Measurements from ENCODE around the gene RNF169. TPM values are rescaled to one million over a fixed set of nuclear protein-coding genes. Genes with fewer than 3 reads are reported as not detected.

Gene RNF169, protein sequence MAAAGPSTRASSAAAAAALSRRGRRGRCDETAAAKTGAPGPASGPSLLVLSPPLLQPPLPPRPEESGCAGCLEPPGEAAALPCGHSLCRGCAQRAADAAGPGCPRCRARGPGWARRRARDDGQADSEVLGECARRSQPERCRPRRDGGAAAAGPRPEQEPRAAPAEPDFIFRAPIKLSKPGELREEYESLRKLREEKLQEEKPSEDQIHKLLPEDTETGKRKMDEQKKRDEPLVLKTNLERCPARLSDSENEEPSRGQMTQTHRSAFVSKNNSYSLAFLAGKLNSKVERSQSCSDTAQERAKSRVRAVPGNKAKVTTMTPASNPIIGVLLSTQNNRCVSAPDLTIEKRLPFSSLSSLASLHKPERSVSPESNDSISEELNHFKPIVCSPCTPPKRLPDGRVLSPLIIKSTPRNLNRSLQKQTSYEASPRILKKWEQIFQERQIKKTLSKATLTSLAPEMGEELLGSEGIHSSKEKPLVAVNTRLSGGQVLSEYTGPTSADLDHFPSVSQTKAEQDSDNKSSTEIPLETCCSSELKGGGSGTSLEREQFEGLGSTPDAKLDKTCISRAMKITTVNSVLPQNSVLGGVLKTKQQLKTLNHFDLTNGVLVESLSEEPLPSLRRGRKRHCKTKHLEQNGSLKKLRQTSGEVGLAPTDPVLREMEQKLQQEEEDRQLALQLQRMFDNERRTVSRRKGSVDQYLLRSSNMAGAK
- polyA plus RNA-seq (2011; rRNA removed): 4.5 and 7.9 TPM in 2 replicates
- polyA minus RNA-seq (2011; rRNA and poly(A)+ RNA removed): 16.8 and 18.3 TPM in 2 replicates

DNA sequence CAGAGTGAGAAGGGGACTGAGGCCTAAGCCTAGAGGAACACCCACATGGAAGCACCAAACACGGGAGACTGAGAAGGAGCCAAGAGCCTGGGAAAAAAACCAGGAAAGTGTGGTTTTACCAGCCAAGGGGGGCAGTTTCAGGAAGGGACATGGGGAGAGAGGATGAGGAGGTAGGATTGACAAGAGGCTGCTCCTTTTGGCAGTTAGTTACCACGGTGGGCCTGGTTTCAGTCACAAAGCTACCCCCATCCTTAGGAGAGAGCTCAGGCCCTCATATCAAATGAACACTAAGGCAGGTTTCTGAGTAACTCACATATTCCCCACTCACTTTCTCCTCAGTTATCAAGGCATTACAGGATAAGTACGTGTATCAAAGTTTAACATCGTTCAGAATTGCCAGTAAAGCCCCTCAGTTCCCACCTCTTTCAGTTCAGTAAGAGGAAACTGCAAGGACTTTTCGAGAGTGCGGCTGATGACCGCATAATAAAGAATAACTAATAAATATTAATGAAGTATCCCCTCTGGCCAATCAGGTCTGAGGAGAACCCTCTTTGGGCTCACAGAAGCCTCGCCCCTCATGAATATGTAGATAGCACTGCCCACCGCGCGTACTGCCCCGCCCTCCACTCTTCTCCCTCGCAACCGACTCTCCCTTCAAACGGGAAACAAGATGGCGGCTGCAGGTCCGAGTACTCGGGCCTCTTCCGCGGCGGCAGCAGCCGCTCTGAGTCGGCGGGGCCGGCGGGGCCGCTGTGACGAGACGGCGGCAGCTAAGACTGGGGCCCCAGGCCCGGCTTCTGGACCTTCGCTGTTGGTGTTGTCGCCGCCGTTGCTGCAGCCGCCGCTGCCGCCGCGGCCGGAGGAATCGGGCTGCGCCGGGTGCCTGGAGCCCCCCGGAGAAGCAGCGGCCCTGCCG, at the start of gene RNF169:
RNF169 (plus strand) TSS at position 639 of the 916 bp plus-strand sequence; CDS start at position 671, 32 bp downstream.
- CTCF ChIA-PET: interaction anchor here (0.6 to 3.2 kb wide), 6 partner anchors 9 to 584 kb away, joined by 3 to 26 read pairs (median 4); no protein-coding TSS in a partner anchor
- Histone ChIP-seq H3K36me3 (ENCODE audit: control insufficient read depth, insufficient read depth, low read length) (no peaks in the 10 kb centered on the region), H3K4me3 (ENCODE audit: low read depth, low read length) (peak within 1 kb of the TSS; percentile 51), H3K27me3 (ENCODE audit: control insufficient read depth, insufficient read depth, low read length) (no peaks in the 10 kb centered on the region)
- peak; percentile 85 for DNase-seq (ENCODE audit: low read depth)
- POLR2A ChIA-PET: interaction anchor here (0.6 kb wide), 3 partner anchors 7 to 112 kb away, joined by 5 to 14 read pairs (median 8); no protein-coding TSS in a partner anchor
- TF ChIP-seq, protein P1, sequence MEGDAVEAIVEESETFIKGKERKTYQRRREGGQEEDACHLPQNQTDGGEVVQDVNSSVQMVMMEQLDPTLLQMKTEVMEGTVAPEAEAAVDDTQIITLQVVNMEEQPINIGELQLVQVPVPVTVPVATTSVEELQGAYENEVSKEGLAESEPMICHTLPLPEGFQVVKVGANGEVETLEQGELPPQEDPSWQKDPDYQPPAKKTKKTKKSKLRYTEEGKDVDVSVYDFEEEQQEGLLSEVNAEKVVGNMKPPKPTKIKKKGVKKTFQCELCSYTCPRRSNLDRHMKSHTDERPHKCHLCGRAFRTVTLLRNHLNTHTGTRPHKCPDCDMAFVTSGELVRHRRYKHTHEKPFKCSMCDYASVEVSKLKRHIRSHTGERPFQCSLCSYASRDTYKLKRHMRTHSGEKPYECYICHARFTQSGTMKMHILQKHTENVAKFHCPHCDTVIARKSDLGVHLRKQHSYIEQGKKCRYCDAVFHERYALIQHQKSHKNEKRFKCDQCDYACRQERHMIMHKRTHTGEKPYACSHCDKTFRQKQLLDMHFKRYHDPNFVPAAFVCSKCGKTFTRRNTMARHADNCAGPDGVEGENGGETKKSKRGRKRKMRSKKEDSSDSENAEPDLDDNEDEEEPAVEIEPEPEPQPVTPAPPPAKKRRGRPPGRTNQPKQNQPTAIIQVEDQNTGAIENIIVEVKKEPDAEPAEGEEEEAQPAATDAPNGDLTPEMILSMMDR (IDR thresholded peaks at IDR 0.05; ENCODE audit: insufficient read depth, low read depth, low read length): no peak

DNA sequence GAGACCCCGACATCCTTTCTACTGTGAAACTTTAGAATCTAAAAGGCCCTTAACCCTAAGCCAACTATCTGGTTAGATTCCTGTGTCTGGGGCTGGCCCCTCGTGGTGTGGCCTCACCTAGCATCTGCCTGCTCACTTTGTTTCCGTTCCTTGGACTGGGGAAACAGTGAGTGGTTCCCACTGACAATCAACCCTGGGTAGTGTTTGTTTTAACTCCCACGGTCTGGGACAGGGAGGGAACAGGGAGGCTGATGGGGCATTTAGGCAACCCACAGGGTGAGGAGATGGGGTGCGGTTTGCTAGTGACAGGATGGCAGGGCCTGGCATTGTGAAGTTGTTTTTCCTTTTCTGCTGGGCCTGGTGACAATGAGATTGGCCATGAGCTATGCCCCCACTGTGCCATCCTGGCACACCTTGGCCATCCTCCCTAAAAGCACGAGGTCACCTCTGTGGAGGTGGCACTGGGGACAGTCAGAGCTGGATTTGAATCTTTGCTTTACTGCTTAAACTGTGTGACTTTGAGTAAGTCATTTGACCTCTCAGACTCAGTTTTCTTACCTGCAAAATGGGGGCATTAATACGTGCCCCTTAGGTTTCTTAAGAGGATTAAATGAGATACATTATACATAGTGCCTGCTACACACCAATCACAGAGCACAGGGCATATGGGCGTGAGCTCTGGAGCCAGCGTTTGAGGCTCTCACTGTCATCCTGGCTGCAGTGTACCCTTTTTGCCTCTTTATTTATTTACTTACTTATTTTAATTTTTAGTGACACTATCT, 48.8 kb upstream of the RNF169 start:
- CTCF ChIA-PET: interaction anchor here (1.3 to 5.9 kb wide), 8 partner anchors 9 to 65 kb away, joined by 3 to 76 read pairs (median 6); no protein-coding TSS in a partner anchor
- Histone ChIP-seq H3K27me3 (ENCODE audit: control insufficient read depth, insufficient read depth, low read length) (no peaks in the 10 kb centered on the region), H3K36me3 (ENCODE audit: control insufficient read depth, insufficient read depth, low read length) (no peaks in the 10 kb centered on the region), H3K4me3 (ENCODE audit: low read depth, low read length) (no peak overlapping the region)
- POLR2A ChIA-PET: no interaction called here
- DNase-seq (ENCODE audit: low read depth): no peak
- TF ChIP-seq, protein P1 (IDR thresholded peaks at IDR 0.05; ENCODE audit: insufficient read depth, low read depth, low read length): no peak

DNA sequence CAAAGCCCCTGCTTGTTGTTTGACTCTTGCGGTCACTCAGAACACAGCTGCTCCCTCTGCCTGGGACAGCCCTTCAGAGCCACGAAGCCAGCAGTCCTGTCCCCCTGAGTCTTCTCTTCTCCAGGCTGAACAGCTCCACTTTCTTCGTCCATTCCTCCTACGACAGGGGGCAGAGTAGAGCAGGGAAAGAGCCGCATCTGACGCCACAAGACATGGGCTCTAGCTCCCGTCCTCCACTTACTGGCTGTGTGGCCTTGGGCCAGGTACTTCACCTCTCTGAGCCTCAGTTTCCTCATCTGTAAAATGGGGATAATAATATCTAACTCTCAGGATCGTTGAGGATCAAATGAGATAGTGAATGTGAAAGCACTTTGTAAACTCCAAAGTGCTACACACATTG, 47.3 kb upstream of the RNF169 start:
- ChIA-PET CTCF (interaction anchor here (0.7 to 5.9 kb wide), 17 partner anchors 8 to 249 kb away, joined by 3 to 76 read pairs (median 4); no protein-coding TSS in a partner anchor), POLR2A (no interaction called here)
- Histone ChIP-seq H3K36me3 (ENCODE audit: control insufficient read depth, insufficient read depth, low read length) (no peaks in the 10 kb centered on the region), H3K27me3 (ENCODE audit: control insufficient read depth, insufficient read depth, low read length) (no peaks in the 10 kb centered on the region), H3K4me3 (ENCODE audit: low read depth, low read length) (no peak overlapping the region)
- no peak for DNase-seq (ENCODE audit: low read depth)
- TF ChIP-seq, protein P1 (IDR thresholded peaks at IDR 0.05; ENCODE audit: insufficient read depth, low read depth, low read length): 0 out of 2 replicates have a peak, but pooled peaks have one; percentile 24

DNA sequence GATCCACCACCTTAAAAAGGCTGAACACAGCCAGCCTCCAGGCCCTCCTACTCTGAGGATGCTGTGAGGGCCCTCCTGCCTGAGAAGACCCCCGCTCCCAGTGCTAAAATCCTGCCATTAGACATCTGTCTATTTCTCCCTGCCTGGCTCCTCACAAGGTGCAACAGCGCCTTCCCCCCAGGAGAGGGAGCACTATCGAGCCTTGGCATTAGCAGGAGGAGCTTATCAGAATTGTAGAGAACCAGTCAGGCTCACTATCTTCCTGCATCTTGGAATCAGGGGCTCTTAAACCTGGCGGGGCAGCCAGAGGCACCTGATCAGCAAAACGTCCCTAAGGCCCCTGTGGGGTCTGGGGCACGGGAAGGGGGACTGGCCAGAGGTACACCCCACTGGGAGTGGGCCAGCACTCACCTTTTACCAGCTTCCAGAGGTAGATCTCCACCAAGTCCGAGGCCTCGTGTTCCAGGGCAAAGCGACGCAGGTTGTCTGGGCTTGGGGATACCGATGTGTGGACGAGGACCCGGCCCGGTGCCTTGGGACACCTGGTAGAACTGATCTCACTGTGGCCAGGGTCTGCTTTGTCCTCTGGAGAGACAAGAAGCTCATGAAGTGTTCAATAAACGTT, 46.2 kb upstream of the RNF169 start:
- POLR2A ChIA-PET: no interaction called here
- TF ChIP-seq, protein P1 (IDR thresholded peaks at IDR 0.05; ENCODE audit: insufficient read depth, low read depth, low read length): peak; percentile 98

More for the DNA sequence above, 46.2 kb upstream of the RNF169 start:
- no peaks in the 10 kb centered on the region for H3K36me3 ChIP-seq (ENCODE audit: control insufficient read depth, insufficient read depth, low read length)
- no peak overlapping the region for H3K4me3 ChIP-seq (ENCODE audit: low read depth, low read length)
- DNase-seq (ENCODE audit: low read depth): no peak
- H3K27me3 ChIP-seq (ENCODE audit: control insufficient read depth, insufficient read depth, low read length): no peaks in the 10 kb centered on the region
- CTCF ChIA-PET: interaction anchor here (0.5 to 5.9 kb wide), 32 partner anchors 8 to 303 kb away, joined by 3 to 76 read pairs (median 5); partner anchors contain the start of gene RNF169

Measured in BJ (cell line).